SK-N-SH (cell line): ENCODE data around the gene MRPL52.

ENCODE experiments used
- EP300 ChIP-seq, 2 experiments: IDR thresholded peaks; 2 replicates each; pipeline versions ENCODE4 v1.4.0 to v1.6.1; 2012; ENCODE audit warnings: borderline replicate concordance in 1 of 2, low read depth in 1 of 2, low read length in 1 of 2
- EZH2phosphoT487 ChIP-seq: fragments of 200-600 bp; sonication (generic); IDR thresholded peaks from 2 replicates; pipeline ENCODE4 v1.6.1; 2017; ENCODE audit warnings: low read depth, mixed run types, mild to moderate bottlenecking, antibody characterized with exemption, moderate library complexity, borderline replicate concordance
- FOSL2 ChIP-seq: IDR thresholded peaks from 2 replicates; pipeline ENCODE4 v1.4.0; 2012; ENCODE audit warnings: low read depth, mild to moderate bottlenecking, moderate library complexity, borderline replicate concordance
- JUND ChIP-seq: IDR thresholded peaks from 2 replicates; pipeline ENCODE4 v1.4.0; 2012
- MAX ChIP-seq: IDR thresholded peaks from 2 replicates; pipeline ENCODE4 v1.4.0; 2012; ENCODE audit warnings: low read depth
- MEF2A ChIP-seq: IDR thresholded peaks from 2 replicates; pipeline ENCODE4 v1.4.0; 2012; ENCODE audit warnings: low read depth, borderline replicate concordance
- MXI1 ChIP-seq: IDR thresholded peaks from 2 replicates; pipeline ENCODE4 v1.6.1; 2012; ENCODE audit warnings: mild to moderate bottlenecking, low read depth, low read length, improper control_type of control experiment
- NFIC ChIP-seq: IDR thresholded peaks from 2 replicates; pipeline ENCODE4 v1.4.0; 2012; ENCODE audit warnings: borderline replicate concordance
- PBX3 ChIP-seq: IDR thresholded peaks from 2 replicates; pipeline ENCODE4; 2012
- POLR2AphosphoS5 ChIP-seq: IDR thresholded peaks from 2 replicates; pipeline ENCODE4 v1.6.1; 2012; ENCODE audit warnings: low read depth, low read length
- TAF1 ChIP-seq: IDR thresholded peaks from 2 replicates; pipeline ENCODE4 v1.6.1; 2012; ENCODE audit warnings: low read depth, mild to moderate bottlenecking, low read length, moderate library complexity, borderline replicate concordance
- YY1 ChIP-seq: IDR thresholded peaks from 2 replicates; pipeline ENCODE4 v1.4.0; 2012; ENCODE audit warnings: low read depth, mild to moderate bottlenecking
- TF ChIP-seq, protein P1 (sequence below): fragments of 200-600 bp; sonication (generic); IDR thresholded peaks from 2 replicates; pipeline ENCODE4 v1.6.1; 2017; ENCODE audit warnings: antibody characterized with exemption, mild to moderate bottlenecking, moderate library complexity
- TF ChIP-seq, protein P2 (sequence below): IDR thresholded peaks from 2 replicates; pipeline ENCODE4 v1.4.0; 2012; ENCODE audit warnings: low read depth, borderline replicate concordance

DNA sequence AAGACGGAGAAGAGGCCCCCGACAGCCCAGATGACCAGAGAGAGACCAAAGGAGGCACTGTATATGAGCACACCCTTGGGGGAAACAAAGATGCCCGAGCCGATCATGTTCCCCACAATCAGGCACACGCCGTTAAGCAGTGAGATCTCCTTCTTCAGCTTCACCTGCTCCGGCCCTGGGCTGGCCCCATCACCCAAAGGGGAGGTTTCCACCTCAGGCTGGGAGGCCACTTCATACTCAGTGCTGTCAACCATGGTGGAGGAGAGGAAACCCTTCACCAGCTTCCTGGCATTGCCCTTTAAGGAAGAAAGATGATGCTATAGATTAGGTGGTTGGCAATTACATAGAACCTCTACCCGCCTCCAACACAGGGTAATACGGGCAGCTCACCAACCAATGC lies 16.5 kb upstream of the MRPL52 start:
- TF ChIP-seq, protein P1, sequence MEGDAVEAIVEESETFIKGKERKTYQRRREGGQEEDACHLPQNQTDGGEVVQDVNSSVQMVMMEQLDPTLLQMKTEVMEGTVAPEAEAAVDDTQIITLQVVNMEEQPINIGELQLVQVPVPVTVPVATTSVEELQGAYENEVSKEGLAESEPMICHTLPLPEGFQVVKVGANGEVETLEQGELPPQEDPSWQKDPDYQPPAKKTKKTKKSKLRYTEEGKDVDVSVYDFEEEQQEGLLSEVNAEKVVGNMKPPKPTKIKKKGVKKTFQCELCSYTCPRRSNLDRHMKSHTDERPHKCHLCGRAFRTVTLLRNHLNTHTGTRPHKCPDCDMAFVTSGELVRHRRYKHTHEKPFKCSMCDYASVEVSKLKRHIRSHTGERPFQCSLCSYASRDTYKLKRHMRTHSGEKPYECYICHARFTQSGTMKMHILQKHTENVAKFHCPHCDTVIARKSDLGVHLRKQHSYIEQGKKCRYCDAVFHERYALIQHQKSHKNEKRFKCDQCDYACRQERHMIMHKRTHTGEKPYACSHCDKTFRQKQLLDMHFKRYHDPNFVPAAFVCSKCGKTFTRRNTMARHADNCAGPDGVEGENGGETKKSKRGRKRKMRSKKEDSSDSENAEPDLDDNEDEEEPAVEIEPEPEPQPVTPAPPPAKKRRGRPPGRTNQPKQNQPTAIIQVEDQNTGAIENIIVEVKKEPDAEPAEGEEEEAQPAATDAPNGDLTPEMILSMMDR, result no peak
- TF ChIP-seq POLR2AphosphoS5, result no peak
- no peak for TF ChIP-seq EP300 (IDR thresholded peaks at IDR 0.05; ENCODE audit: borderline replicate concordance in 1 of 2, low read depth in 1 of 2, low read length in 1 of 2)
- no peak for TF ChIP-seq MEF2A
- no peak for TF ChIP-seq YY1
- TF ChIP-seq PBX3, result no peak
- TF ChIP-seq JUND, result no peak
- TF ChIP-seq MAX, result no peak
- TF ChIP-seq TAF1, result no peak
- TF ChIP-seq NFIC, result no peak
- TF ChIP-seq MXI1, result no peak
- TF ChIP-seq, protein P2, sequence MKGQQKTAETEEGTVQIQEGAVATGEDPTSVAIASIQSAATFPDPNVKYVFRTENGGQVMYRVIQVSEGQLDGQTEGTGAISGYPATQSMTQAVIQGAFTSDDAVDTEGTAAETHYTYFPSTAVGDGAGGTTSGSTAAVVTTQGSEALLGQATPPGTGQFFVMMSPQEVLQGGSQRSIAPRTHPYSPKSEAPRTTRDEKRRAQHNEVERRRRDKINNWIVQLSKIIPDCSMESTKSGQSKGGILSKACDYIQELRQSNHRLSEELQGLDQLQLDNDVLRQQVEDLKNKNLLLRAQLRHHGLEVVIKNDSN, result no peak
- no peak for TF ChIP-seq EZH2phosphoT487
- no peak for TF ChIP-seq FOSL2
